BJ (cell line): ENCODE results near the gene EFHC1. TPM values are rescaled to one million over a fixed set of nuclear protein-coding genes. Genes with fewer than 3 reads are reported as not detected.
"Not testable (repeated sequence)": the region's sequence is repeated elsewhere in the genome, so short reads cannot be mapped to it uniquely, and the experiment has no call there.

Experiments used
- CTCF ChIA-PET: fragments of 350-600 bp; formaldehyde crosslinking; extraction: SDS; loops from one replicate; lab custom pipeline; 2021; ENCODE audit warnings: antibody characterized with exemption, inconsistent platforms; lab: Yijun Ruan, JAX
- POLR2A ChIA-PET: fragments of 300-600 bp; sonication (Branson Sonifier 250); formaldehyde crosslinking; extraction: SDS; loops from one replicate; lab custom pipeline; 2021; ENCODE audit warnings: antibody characterized with exemption; lab: Charles Lee
- DNase-seq: peaks from one replicate; pipeline ENCODE4 v3.0.0-alpha.2; 2011; ENCODE audit warnings: low read depth
- H3K27me3 ChIP-seq: 2 replicates; pipeline ENCODE4 v1.6.0; 2011; ENCODE audit warnings: low read length; ENCODE audit not compliant: control insufficient read depth, insufficient read depth
- H3K36me3 ChIP-seq: 2 replicates; pipeline ENCODE4 v1.5.1; 2011; ENCODE audit warnings: low read length; ENCODE audit not compliant: control insufficient read depth, insufficient read depth
- H3K4me3 ChIP-seq: 2 replicates; pipeline ENCODE4 v1.5.1; 2011; ENCODE audit warnings: low read depth, mild to moderate bottlenecking, control low read depth, low read length
- polyA plus RNA-seq: library from polyadenylated mRNA; depleted of rRNA; stranded (reverse); fragments of >200 nt; gene quantifications from 2 replicates; pipeline ENCODE4 v1.2.3, GENCODE V29; 2011
- TF ChIP-seq, protein P1 (sequence below): IDR thresholded peaks from 2 replicates; pipeline ENCODE4 v1.5.1; 2011; ENCODE audit warnings: low read depth, mild to moderate bottlenecking, control low read depth, inconsistent platforms, low read length, moderate library complexity; ENCODE audit not compliant: insufficient read depth

EFHC1 gene
- polyA plus RNA-seq, 1 experiment = 16.6 TPM

DNA sequence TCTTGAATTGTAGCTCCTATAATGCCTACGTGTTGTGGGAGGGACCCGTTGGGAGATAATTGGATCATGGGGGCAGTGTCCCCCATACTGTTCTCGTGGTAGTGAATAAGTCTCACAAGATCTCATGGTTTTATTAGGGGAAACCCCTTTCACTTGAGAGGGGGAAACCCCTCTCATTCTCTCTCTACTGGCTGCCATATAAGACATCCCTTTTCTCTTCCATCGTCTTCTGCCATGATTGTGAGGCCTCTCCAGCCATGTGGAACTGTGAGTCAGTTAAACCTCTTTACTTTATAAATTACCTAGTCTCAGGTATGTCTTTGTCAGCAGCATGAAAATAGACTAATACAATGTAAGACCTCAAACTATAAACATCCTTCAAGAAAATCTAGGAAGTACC, 35.1 kb upstream of the EFHC1 start:
- ChIA-PET CTCF (no interaction called here), POLR2A (no interaction called here)
- TF ChIP-seq, protein P1, sequence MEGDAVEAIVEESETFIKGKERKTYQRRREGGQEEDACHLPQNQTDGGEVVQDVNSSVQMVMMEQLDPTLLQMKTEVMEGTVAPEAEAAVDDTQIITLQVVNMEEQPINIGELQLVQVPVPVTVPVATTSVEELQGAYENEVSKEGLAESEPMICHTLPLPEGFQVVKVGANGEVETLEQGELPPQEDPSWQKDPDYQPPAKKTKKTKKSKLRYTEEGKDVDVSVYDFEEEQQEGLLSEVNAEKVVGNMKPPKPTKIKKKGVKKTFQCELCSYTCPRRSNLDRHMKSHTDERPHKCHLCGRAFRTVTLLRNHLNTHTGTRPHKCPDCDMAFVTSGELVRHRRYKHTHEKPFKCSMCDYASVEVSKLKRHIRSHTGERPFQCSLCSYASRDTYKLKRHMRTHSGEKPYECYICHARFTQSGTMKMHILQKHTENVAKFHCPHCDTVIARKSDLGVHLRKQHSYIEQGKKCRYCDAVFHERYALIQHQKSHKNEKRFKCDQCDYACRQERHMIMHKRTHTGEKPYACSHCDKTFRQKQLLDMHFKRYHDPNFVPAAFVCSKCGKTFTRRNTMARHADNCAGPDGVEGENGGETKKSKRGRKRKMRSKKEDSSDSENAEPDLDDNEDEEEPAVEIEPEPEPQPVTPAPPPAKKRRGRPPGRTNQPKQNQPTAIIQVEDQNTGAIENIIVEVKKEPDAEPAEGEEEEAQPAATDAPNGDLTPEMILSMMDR = no peak
- Histone ChIP-seq H3K27me3 (no peaks in the 10 kb centered on the region), H3K36me3 (no peaks in the 10 kb centered on the region), H3K4me3 (no peak overlapping the region)
- no peak for DNase-seq

DNA sequence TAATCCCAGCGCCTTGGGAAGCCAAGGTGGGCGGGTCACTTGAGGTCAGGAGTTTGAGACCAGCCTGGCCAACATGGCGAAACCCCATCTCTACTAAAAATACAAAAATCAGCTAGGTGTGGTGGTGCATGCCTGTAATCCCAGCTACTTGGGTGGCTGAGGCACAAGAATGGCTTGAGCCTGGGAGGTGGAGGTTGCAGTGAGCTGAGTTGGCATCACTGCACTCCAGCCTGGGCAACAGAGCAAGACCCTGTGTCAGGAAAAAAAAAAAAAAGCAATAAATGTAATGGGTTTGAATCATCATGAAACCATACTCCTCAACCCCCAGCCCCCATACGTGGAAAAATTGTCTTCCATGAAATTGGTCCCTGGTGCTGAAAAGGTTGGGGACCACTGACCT, 32.0 kb upstream of the EFHC1 start:
- POLR2A ChIA-PET, H3K27me3 ChIP-seq, DNase-seq, H3K4me3 ChIP-seq, H3K36me3 ChIP-seq: not testable (repeated sequence)
- CTCF ChIA-PET = interaction anchor here (1.4 to 4.7 kb wide), 4 partner anchors 12 to 102 kb away, joined by 3 to 31 read pairs (median 8); partner anchors contain the start of gene PAQR8

DNA sequence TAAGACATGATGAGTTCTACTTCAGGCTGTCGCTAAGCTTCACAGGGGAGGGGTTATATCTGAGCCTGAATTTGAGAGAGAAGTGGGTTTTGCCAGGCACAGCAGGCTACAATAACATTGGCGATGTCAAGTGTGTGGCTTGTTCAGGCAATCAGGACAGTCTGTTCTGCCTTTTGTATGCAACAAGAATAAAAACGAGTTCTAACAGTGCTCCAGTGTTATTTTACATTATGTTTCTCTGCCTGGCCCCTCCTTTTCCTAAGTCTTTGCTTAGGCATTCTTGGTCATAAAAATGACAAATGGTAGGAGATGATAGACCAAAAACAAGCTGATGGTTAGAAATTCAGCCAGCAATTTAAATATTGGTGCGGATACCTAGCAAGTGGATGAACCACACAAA, 31.4 kb upstream of the EFHC1 start:
- CTCF ChIA-PET = interaction anchor here (1.5 to 4.7 kb wide), 4 partner anchors 11 to 125 kb away, joined by 3 to 31 read pairs (median 9); partner anchors contain the start of genes MCM3 and PAQR8
- TF ChIP-seq, protein P1 = no peak
- Histone ChIP-seq H3K4me3 (no peak overlapping the region), H3K27me3 (no peaks in the 10 kb centered on the region), H3K36me3 (no peaks in the 10 kb centered on the region)
- DNase-seq = no peak
- POLR2A ChIA-PET = no interaction called here

DNA sequence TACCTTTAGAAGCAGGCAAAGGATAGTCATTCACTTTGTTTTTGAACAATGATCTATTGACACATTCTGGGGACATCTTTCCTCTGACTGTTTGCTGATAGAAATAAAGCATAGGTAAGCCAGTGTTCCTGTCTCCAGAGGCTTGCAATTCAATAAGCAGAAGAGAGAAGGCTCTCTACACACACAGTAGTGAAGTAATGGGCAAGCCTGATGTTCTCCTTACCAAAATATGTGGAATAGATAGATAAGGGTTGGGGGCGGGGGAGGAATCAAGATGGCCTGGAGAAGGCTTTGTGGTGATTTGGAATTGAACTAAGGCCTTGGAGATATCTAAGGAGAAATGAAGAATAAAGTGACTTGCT, 30.9 kb upstream of the EFHC1 start:
- DNase-seq = no peak
- Histone ChIP-seq H3K36me3 (no peaks in the 10 kb centered on the region), H3K4me3 (no peak overlapping the region), H3K27me3 (no peaks in the 10 kb centered on the region)
- TF ChIP-seq, protein P1 = no peak
- POLR2A ChIA-PET = no interaction called here
- CTCF ChIA-PET = interaction anchor here (0.8 to 4.7 kb wide), 5 partner anchors 11 to 126 kb away, joined by 3 to 31 read pairs (median 6); partner anchors contain the start of gene MCM3

DNA sequence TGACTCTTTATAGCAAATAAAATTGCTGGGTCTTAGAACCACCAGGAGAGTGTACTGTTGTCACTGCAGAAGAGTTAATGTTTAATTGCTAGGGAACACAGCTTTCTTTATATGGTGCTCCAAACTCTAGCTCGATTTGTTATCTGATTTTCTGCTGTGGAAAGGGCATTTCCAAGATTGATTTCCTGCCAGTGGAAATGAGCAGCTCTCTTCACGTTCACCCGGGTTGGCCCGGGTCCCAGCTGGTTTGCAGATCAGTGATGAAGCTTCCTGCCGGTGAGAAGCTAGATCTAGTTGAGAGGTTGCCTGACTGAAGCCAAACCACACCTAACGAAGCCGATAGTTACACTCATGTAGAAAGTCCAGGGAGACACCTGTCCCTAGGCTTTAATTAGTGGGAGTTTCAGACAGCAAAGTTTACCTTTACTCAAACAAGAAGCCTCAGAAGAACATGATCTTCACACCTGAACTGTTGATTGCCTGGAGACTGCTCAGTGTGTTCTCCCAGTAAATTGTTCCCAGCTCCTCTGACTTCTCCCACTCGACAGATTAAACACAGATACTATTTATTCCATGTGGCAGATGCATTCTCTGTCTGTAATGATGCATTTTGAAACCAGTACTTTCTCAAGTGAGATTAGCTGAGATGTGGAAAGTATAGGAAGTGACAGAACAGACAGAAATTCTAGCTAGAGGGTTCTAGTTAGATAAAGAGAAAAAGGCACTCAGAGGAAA, 30.3 kb upstream of the EFHC1 start:
- ChIA-PET POLR2A (no interaction called here), CTCF (interaction anchor here (0.6 to 4.7 kb wide), 9 partner anchors 10 to 541 kb away, joined by 3 to 31 read pairs (median 3); partner anchors contain the start of genes MCM3 and PAQR8)
- DNase-seq = no peak
- Histone ChIP-seq H3K4me3 (no peak overlapping the region), H3K27me3 (no peaks in the 10 kb centered on the region), H3K36me3 (no peaks in the 10 kb centered on the region)
- TF ChIP-seq, protein P1 = no peak
